Tibial nerve (tissue), 4 donors: ENCODE measurements around the gene GATAD1. TPM values are rescaled to one million over a fixed set of nuclear protein-coding genes. Genes with fewer than 3 reads are reported as not detected.

Experiments used
- DNase-seq, 2 donors: peaks; one replicate each; pipeline ENCODE4 v3.0.0-alpha.2; 2019; ENCODE audit warnings: low spot score in 2 of 2
- H3K27ac ChIP-seq, 4 donors: fragments of 200-600 bp; sonication (generic) in 3 of 4; one replicate each; pipeline ENCODE4 v1.5.1; 2017 to 2019; ENCODE audit warnings: mild to moderate bottlenecking in 1 of 4
- H3K27me3 ChIP-seq, 2 donors: fragments of 200-600 bp; sonication (generic) in 1 of 2; one replicate each; pipeline versions ENCODE4 v1.5.1 to v1.6.0; 2017 to 2019
- H3K36me3 ChIP-seq, 3 donors: fragments of 200-600 bp; sonication (generic); one replicate each; pipeline ENCODE4 v1.5.1; 2018 to 2019
- H3K4me1 ChIP-seq, 4 donors: fragments of 200-600 bp; sonication (generic) in 3 of 4; one replicate each; pipeline ENCODE4 v1.5.1; 2017 to 2019
- H3K4me3 ChIP-seq, 4 donors: fragments of 200-600 bp; sonication (generic) in 3 of 4; one replicate each; pipeline ENCODE4 v1.5.1; 2017 to 2019; ENCODE audit warnings: mild to moderate bottlenecking in 1 of 4, moderate library complexity in 1 of 4
- H3K9me3 ChIP-seq, 4 donors: fragments of 200-600 bp; sonication (generic) in 3 of 4; one replicate each; pipeline ENCODE4 v1.5.1; 2017 to 2019
- CTCF ChIP-seq, 5 experiments: fragments of 200-600 bp in 3 of 5; fragments of 450-650 bp in 2 of 5; sonication (generic) in 3 of 5; IDR thresholded peaks; one replicate each; pipeline ENCODE4 v1.5.1; 2016 to 2019; ENCODE audit warnings: antibody characterized with exemption in 5 of 5, mild to moderate bottlenecking in 3 of 5, moderate library complexity in 2 of 5
- EP300 ChIP-seq, 2 donors: sonication (generic); formaldehyde crosslinking; IDR thresholded peaks; one replicate each; pipeline ENCODE4 v1.6.1; 2017; ENCODE audit warnings: antibody characterized with exemption in 2 of 2, mild to moderate bottlenecking in 1 of 2
- POLR2A ChIP-seq, 2 donors: fragments of 450-650 bp; IDR thresholded peaks; one replicate each; pipeline ENCODE4 v1.6.1; 2017; ENCODE audit warnings: antibody characterized with exemption in 2 of 2, mild to moderate bottlenecking in 2 of 2, moderate library complexity in 2 of 2
- WGBS, 2 donors: methylation state at CpG; one replicate each; pipeline ENCODE4 v1.1.5; 2018; 5-methylcytosine and 5-hydroxymethylcytosine counted together
- total RNA-seq, 4 donors: library from RNA; depleted of rRNA; stranded (reverse); fragments of >200 nt; gene quantifications; one replicate each; pipeline ENCODE4 v1.1.0, GENCODE V29; 2016

The GATAD1 gene
- total RNA-seq, 4 donors from 2014 or later: 46.8 to 91.2 (median 55.9) TPM

- DNase-seq: no peak
- Histone ChIP-seq H3K27ac (no peak overlapping the region), H3K27me3 (no peaks in the 10 kb centered on the region), H3K36me3 (peaks cover 3 to 98% (median 8%) of the 10 kb centered on the region in 3 donors), H3K4me3 (no peak overlapping the region), H3K4me1 (no peaks in the 10 kb centered on the region), H3K9me3 (no peaks in the 10 kb centered on the region)
- TF ChIP-seq EP300 (IDR thresholded peaks at IDR 0.05) (no peak), CTCF (IDR thresholded peaks at IDR 0.05) (no peak), POLR2A (IDR thresholded peaks at IDR 0.05) (no peak)
Measured at GRCh38 chr7:92487804-92488203, 40.5 kb downstream of the GATAD1 start.

GRCh38 chr7:92489634-92490033 lies 42.4 kb downstream of the GATAD1 start:
- DNase-seq: no peak
- Histone ChIP-seq H3K27me3 (no peaks in the 10 kb centered on the region), H3K4me1 (no peaks in the 10 kb centered on the region), H3K4me3 (no peak overlapping the region), H3K27ac (no peak overlapping the region), H3K36me3 (peaks cover 5 to 99% (median 10%) of the 10 kb centered on the region in 3 donors), H3K9me3 (no peaks in the 10 kb centered on the region)
- 81 to 85% methylated on average over 1 of the region's 1 CpG for WGBS, 2 donors
- no peak for TF ChIP-seq EP300 (IDR thresholded peaks at IDR 0.05)

- TF ChIP-seq CTCF (IDR thresholded peaks at IDR 0.05): no peak
- no peak for TF ChIP-seq EP300 (IDR thresholded peaks at IDR 0.05)
- no peak for TF ChIP-seq POLR2A (IDR thresholded peaks at IDR 0.05)
- Histone ChIP-seq H3K36me3 (peaks cover 2 to 84% (median 4%) of the 10 kb centered on the region in 3 donors), H3K4me3 (no peak overlapping the region), H3K9me3 (no peaks in the 10 kb centered on the region), H3K27me3 (no peaks in the 10 kb centered on the region), H3K4me1 (no peaks in the 10 kb centered on the region), H3K27ac (no peak overlapping the region)
- WGBS, 2 donors: 85 to 93% methylated on average over 2 of the region's 2 CpGs
- DNase-seq: no peak
Measured at GRCh38 chr7:92496876-92497275, 49.6 kb downstream of the GATAD1 start.

- no peak for DNase-seq
- H3K9me3 ChIP-seq: no peaks in the 10 kb centered on the region
- no peak for TF ChIP-seq POLR2A (IDR thresholded peaks at IDR 0.05)
- no peak for TF ChIP-seq EP300 (IDR thresholded peaks at IDR 0.05)
- no peak for TF ChIP-seq CTCF (IDR thresholded peaks at IDR 0.05)
- 88 to 95% methylated on average over 2 of the region's 2 CpGs for WGBS, 2 donors
- H3K4me1 ChIP-seq: no peaks in the 10 kb centered on the region
- H3K4me3 ChIP-seq: no peak overlapping the region
- peaks cover 0 to 81% (median 2%) of the 10 kb centered on the region in 3 donors for H3K36me3 ChIP-seq
- H3K27ac ChIP-seq: no peak overlapping the region
- no peaks in the 10 kb centered on the region for H3K27me3 ChIP-seq
Measured at GRCh38 chr7:92498557-92498956, 51.3 kb downstream of the GATAD1 start.

- WGBS, 2 donors: 91 to 95% methylated on average over 2 of the region's 2 CpGs
Measured at GRCh38 chr7:92503767-92504166, 56.5 kb downstream of the GATAD1 start.

More at GRCh38 chr7:92503767-92504166, 56.5 kb downstream of the GATAD1 start:
- Histone ChIP-seq H3K4me1 (no peaks in the 10 kb centered on the region), H3K4me3 (no peak overlapping the region), H3K36me3 (peaks cover 0 to 89% (median 0%) of the 10 kb centered on the region in 3 donors), H3K27ac (no peak overlapping the region), H3K27me3 (no peaks in the 10 kb centered on the region), H3K9me3 (no peaks in the 10 kb centered on the region)
- no peak for TF ChIP-seq EP300 (IDR thresholded peaks at IDR 0.05)
- TF ChIP-seq CTCF (IDR thresholded peaks at IDR 0.05): no peak
- no peak for TF ChIP-seq POLR2A (IDR thresholded peaks at IDR 0.05)
- no peak for DNase-seq
